Smooth muscle cell (in vitro differentiated cells): ENCODE measurements around the gene MET. TPM values are rescaled to one million over a fixed set of nuclear protein-coding genes. Genes with fewer than 3 reads are reported as not detected.

Source experiments
- DNase-seq: peaks from one replicate; lab custom pipeline; 2025; ENCODE audit not compliant: unreplicated experiment; lab: John Stamatoyannopoulos, UW
- H2AFZ ChIP-seq: fragments of 200-600 bp; sonication (generic); 2 replicates; pipeline ENCODE4 v1.6.0; 2016; ENCODE audit warnings: antibody characterized with exemption, low read depth, mild to moderate bottlenecking
- H3F3A ChIP-seq: fragments of 200-600 bp; sonication (generic); 2 replicates; pipeline ENCODE4 v1.6.0; 2017; ENCODE audit warnings: antibody characterized with exemption, low read depth
- H3K27ac ChIP-seq: fragments of 200-600 bp; sonication (generic); 2 replicates; pipeline ENCODE4 v1.5.1; 2016; ENCODE audit warnings: low read depth, mild to moderate bottlenecking
- H3K27me3 ChIP-seq: fragments of 200-600 bp; sonication (generic); 2 replicates; pipeline ENCODE4 v1.6.1; 2016; ENCODE audit warnings: low read depth, mild to moderate bottlenecking
- H3K36me3 ChIP-seq: fragments of 200-600 bp; sonication (generic); 2 replicates; pipeline ENCODE4 v1.5.1; 2016; ENCODE audit warnings: low read depth
- H3K4me1 ChIP-seq: fragments of 200-600 bp; sonication (generic); 2 replicates; pipeline ENCODE4 v1.5.1; 2016; ENCODE audit warnings: low read depth
- H3K4me2 ChIP-seq: fragments of 200-600 bp; sonication (generic); 2 replicates; pipeline ENCODE4 v1.6.0; 2016; ENCODE audit warnings: mild to moderate bottlenecking
- H3K4me3 ChIP-seq: fragments of 200-600 bp; sonication (generic); 2 replicates; pipeline ENCODE4 v1.5.1; 2016; ENCODE audit warnings: mild to moderate bottlenecking
- H3K79me2 ChIP-seq: fragments of 200-600 bp; sonication (generic); 2 replicates; pipeline ENCODE4 v1.6.0; 2016; ENCODE audit warnings: low read depth, mild to moderate bottlenecking
- H3K9ac ChIP-seq: fragments of 200-600 bp; sonication (generic); 2 replicates; pipeline ENCODE4 v1.6.0; 2016; ENCODE audit warnings: low read depth
- H3K9me3 ChIP-seq: fragments of 200-600 bp; sonication (generic); replicated peaks from 2 replicates; pipeline ENCODE4 v1.5.1; 2016; ENCODE audit warnings: low read depth
- H4K20me1 ChIP-seq: fragments of 200-600 bp; sonication (generic); 2 replicates; pipeline ENCODE4 v1.6.0; 2016; ENCODE audit warnings: low read depth
- CTCF ChIP-seq: fragments of 200-600 bp; sonication (generic); IDR thresholded peaks from 2 replicates; pipeline ENCODE4 v1.5.1; 2017; ENCODE audit warnings: borderline replicate concordance, mild to moderate bottlenecking, antibody characterized with exemption; ENCODE audit not compliant: insufficient read depth, poor library complexity, severe bottlenecking
- WGBS: methylation state at CpG from one replicate; pipeline ENCODE4 v1.1.7; 2016; ENCODE audit warnings: low lambda C conversion rate; 5-methylcytosine and 5-hydroxymethylcytosine counted together
- polyA plus RNA-seq: library from polyadenylated mRNA; unstranded; fragments of >200 nt; fragmentation: Nextera tagmentation; extraction: Ambion mirVana; gene quantifications from 2 replicates; pipeline ENCODE4 v1.2.1, GENCODE V29; 2016
- total RNA-seq: library from RNA; depleted of rRNA; stranded (reverse); fragments of >200 nt; gene quantifications from 2 replicates; pipeline ENCODE4 v1.2.3, GENCODE V29; 2014

The MET gene
- total and polyA plus RNA-seq, 2 experiments from 2014 or later = 1.2 to 12.0 TPM

DNA sequence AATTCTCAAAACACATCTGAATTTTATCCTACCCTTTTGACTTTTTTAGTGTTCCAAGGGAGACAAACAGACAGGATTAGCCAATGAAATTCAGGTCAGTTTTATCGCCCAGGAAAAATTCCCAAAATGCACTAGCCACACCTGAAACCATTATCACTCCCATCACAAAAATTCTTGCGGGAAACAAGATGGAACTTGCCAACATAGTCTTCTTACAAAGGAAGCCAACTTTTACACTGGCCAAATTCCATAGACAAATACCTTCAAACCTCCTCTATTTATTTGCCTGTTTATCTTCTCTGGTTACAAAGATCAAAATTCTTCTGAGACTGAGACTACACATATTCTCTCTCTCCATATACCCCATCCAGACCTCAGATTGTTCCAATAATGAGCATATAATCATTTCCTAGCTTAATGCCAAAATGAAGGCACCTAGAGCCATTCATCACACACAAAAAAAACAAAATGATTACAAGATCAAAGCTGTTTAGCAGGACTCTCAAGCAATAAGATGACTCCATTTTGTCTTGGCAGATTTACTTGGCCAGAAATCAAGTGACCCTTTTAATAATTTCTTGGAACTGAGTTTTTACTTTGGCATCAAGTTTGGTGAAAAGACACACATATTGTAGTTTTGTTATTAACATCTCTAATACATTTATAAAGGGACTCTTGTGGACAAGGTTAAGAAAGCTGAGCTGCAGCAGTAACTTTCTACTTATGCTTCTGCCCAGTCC lies 30.2 kb downstream of the MET start:
- Histone ChIP-seq H3K4me3 (no peak overlapping the region), H3K27me3 (no peaks in the 10 kb centered on the region), H3K4me1 (peaks cover 8% of the 10 kb centered on the region), H2AFZ (no peak overlapping the region), H3K9ac (no peak overlapping the region), H3K9me3 (no peaks in the 10 kb centered on the region), H3K36me3 (no peaks in the 10 kb centered on the region), H3K4me2 (no peak overlapping the region), H3F3A (no peaks in the 10 kb centered on the region), H4K20me1 (no peaks in the 10 kb centered on the region), H3K27ac (no peak overlapping the region), H3K79me2 (no peaks in the 10 kb centered on the region)
- no peak for TF ChIP-seq CTCF
- WGBS = 78% methylated on average over 2 of the region's 2 CpGs
- DNase-seq = no peak

DNA sequence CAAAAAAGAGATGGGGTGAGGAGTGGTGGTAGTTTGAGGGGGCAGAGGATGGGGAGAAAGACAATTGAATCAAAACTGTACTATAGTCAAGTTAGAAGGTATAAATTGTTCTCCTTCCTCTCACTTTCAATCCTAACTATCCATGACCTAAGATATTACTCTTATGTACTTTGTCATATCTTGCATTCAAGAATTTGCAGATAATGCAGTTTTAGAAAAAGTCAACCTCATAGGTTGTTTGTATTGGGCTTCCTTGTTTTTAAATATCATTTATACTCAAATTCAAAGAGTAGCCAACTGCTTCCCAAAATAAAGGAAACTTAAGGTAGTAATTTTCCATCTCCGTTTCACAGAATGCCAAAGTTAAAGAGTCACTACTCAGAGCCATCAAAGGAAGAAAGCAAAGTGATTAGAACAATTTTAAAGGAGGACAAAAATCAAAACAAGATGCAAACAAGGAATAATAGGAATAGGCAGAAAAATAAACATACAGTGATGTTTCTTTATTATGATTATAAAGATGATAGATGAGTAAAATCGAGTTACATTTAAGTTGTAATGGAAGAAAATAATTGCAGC lies 32.7 kb downstream of the MET start:
- TF ChIP-seq CTCF = no peak

GRCh38 chr7:116705419-116705818 lies 33.4 kb downstream of the MET start:
- Histone ChIP-seq H3K4me1 (peaks cover 11% of the 10 kb centered on the region), H3K4me3 (no peak overlapping the region), H3F3A (no peaks in the 10 kb centered on the region), H3K36me3 (no peaks in the 10 kb centered on the region), H3K27ac (no peak overlapping the region), H3K27me3 (no peaks in the 10 kb centered on the region), H4K20me1 (no peaks in the 10 kb centered on the region), H3K9ac (no peak overlapping the region), H3K4me2 (no peak overlapping the region), H3K79me2 (no peaks in the 10 kb centered on the region), H3K9me3 (no peaks in the 10 kb centered on the region), H2AFZ (no peak overlapping the region)
- DNase-seq = no peak
- no peak for TF ChIP-seq CTCF

More for the DNA sequence above, 32.7 kb downstream of the MET start:
- Histone ChIP-seq H3K4me2 (no peak overlapping the region), H3K9ac (no peak overlapping the region), H3K27me3 (no peaks in the 10 kb centered on the region), H4K20me1 (no peaks in the 10 kb centered on the region), H3K9me3 (no peaks in the 10 kb centered on the region), H3K36me3 (no peaks in the 10 kb centered on the region), H2AFZ (no peak overlapping the region), H3K4me3 (no peak overlapping the region), H3F3A (no peaks in the 10 kb centered on the region), H3K4me1 (peaks cover 11% of the 10 kb centered on the region), H3K27ac (no peak overlapping the region), H3K79me2 (no peaks in the 10 kb centered on the region)
- WGBS = 85% methylated on average over 2 of the region's 2 CpGs
- no peak for DNase-seq
